SK-N-DZ (cell line): Measurements from ENCODE around the gene PCDHGA4. TPM values are rescaled to one million over a fixed set of nuclear protein-coding genes. Genes with fewer than 3 reads are reported as not detected.
A peak's percentile ranks its signal among the peaks of the same experiment; 100 is the strongest.
"Not testable (repeated sequence)": the region's sequence is repeated elsewhere in the genome, so short reads cannot be mapped to it uniquely, and the experiment has no call there.

ENCODE experiments used
- DNase-seq: peaks from one replicate; pipeline ENCODE4 v3.0.0-alpha.2; 2015; ENCODE audit warnings: low spot score
- polyA plus RNA-seq, 2 experiments: library from polyadenylated mRNA; depleted of rRNA; stranded (reverse); fragments of >200 nt; gene quantifications; 2 replicates each; pipeline ENCODE4 v1.2.3, GENCODE V29; 2014

PCDHGA4 gene
- polyA plus RNA-seq (2014; cell fraction: cytosol; rRNA removed) = 0.19 and 0.39 TPM in 2 replicates
- 0.66 and 0.70 TPM in 2 replicates for polyA plus RNA-seq (2014; cell fraction: nucleus; rRNA removed)

GRCh38 chr5:141354900-141355469 is at the start of gene PCDHGA4:
PCDHGA4 (plus strand) TSS chr5:141355021; CDS start chr5:141355108, 87 bp downstream.
- DNase-seq = no peak

- no peak for DNase-seq
Measured at GRCh38 chr5:141306630-141307029, 48.2 kb upstream of the PCDHGA4 start.

- no peak for DNase-seq
Measured at GRCh38 chr5:141313711-141314110, 41.1 kb upstream of the PCDHGA4 start.

GRCh38 chr5:141316963-141317362 is 37.9 kb upstream of the PCDHGA4 start:
- not testable (repeated sequence) for DNase-seq

- no peak for DNase-seq
Measured at GRCh38 chr5:141319202-141319601, 35.6 kb upstream of the PCDHGA4 start.

GRCh38 chr5:141319699-141320098 is 35.1 kb upstream of the PCDHGA4 start:
- no peak for DNase-seq

- DNase-seq = peak; percentile 96
Measured at GRCh38 chr5:141320225-141321169, 34.3 kb upstream of the PCDHGA4 start, which contains the start of gene TAF7. TAF7 (minus strand) TSS chr5:141320784; CDS start chr5:141320044, 740 bp downstream.

- DNase-seq = no peak
Measured at GRCh38 chr5:141322261-141322660, 32.6 kb upstream of the PCDHGA4 start.

GRCh38 chr5:141326088-141326854 is 28.6 kb upstream of the PCDHGA4 start:
- DNase-seq = peak; percentile 72

- no peak for DNase-seq
Measured at GRCh38 chr5:141328231-141328630, 26.6 kb upstream of the PCDHGA4 start.

GRCh38 chr5:141330299-141331080 is 24.3 kb upstream of the PCDHGA4 start, which contains the start of gene PCDHGA1:
PCDHGA1 (plus strand) TSS chr5:141330514.
- DNase-seq = peak; percentile 74

GRCh38 chr5:141332571-141332970 is 22.2 kb upstream of the PCDHGA4 start:
- not testable (repeated sequence) for DNase-seq

GRCh38 chr5:141338538-141339306 is 16.1 kb upstream of the PCDHGA4 start, which contains the start of gene PCDHGA2:
PCDHGA2 (plus strand) TSS chr5:141338760.
- DNase-seq = peak; percentile 29

GRCh38 chr5:141340781-141341354 is 14.0 kb upstream of the PCDHGA4 start:
- DNase-seq = not testable (repeated sequence)

- DNase-seq = no peak
Measured at GRCh38 chr5:141342773-141343172, 12.0 kb upstream of the PCDHGA4 start.

GRCh38 chr5:141343242-141343952 is 11.4 kb upstream of the PCDHGA4 start, which contains the start of gene PCDHGA3:
PCDHGA3 (plus strand) TSS chr5:141343829; CDS start chr5:141344034, 205 bp downstream.
- peak; percentile 67 for DNase-seq

- no peak for DNase-seq
Measured at GRCh38 chr5:141343953-141344463, 10.8 kb upstream of the PCDHGA4 start.

- no peak for DNase-seq
Measured at GRCh38 chr5:141345327-141345726, 9.5 kb upstream of the PCDHGA4 start.
